ENCODE results near the gene SEC61A1. TPM values are rescaled to one million over a fixed set of nuclear protein-coding genes. Genes with fewer than 3 reads are reported as not detected.

SEC61A1 gene
- total RNA-seq, 1 donor from 2014 or later, result 91.3 TPM

- DNase-seq (ENCODE audit: low spot score), result no peak
- intact Hi-C loops (cut with DNase I), result loop anchor here (5.0 to 10.0 kb wide), 2 partner anchors 129 to 461 kb away; partner anchors contain the start of gene TPRA1
These were observed 1.4 kb downstream of the SEC61A1 start for GRCh38 chr3:128053614-128054013.

DNA sequence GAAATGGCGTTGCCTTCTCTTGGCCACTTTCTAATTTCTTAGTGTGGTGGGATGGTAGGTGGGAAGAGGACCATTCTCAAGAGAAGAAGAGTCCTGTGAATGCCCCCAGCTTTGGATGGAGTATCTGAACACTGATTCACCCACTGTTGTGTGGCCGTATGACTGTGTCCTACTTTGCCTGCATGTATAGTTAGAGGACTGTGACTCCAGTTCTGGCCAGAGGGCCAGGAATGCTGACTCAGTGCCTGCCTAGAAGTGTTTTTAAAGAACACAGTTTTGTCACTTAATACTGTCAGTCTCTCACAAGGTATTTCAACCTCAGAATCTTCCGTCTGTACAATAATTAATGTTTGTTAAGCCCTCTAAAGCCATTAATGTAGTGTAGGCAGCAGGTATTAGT, 2.1 kb downstream of the SEC61A1 start:
- no peak for DNase-seq (ENCODE audit: low spot score)
- intact Hi-C loops (cut with DNase I), result loop anchor here (5.0 to 10.0 kb wide), 2 partner anchors 130 to 462 kb away; partner anchors contain the start of gene TPRA1

DNA sequence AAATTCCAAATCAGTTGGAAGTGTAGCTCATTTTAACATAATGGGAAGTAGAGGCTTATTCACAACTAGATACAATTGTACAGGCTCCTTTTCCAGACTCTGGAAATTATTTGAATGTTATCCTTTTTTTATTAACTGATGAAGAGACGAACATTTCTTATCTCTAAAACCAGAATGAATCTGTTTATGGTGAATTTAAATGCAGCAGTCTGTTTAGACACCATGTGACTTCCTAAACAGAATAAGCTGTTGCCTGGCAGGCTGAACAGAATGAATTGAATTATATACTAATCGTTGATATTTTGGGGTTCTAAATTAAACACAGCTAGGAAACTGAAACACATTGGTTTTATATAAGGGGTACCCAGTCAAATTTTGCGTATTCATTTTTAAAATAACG, 4.0 kb downstream of the SEC61A1 start:
- intact Hi-C loops (cut with DNase I), result loop anchor here (10.0 kb wide), 1 partner anchor 131 kb away; no protein-coding TSS in a partner anchor
- no peak for DNase-seq (ENCODE audit: low spot score)

DNA sequence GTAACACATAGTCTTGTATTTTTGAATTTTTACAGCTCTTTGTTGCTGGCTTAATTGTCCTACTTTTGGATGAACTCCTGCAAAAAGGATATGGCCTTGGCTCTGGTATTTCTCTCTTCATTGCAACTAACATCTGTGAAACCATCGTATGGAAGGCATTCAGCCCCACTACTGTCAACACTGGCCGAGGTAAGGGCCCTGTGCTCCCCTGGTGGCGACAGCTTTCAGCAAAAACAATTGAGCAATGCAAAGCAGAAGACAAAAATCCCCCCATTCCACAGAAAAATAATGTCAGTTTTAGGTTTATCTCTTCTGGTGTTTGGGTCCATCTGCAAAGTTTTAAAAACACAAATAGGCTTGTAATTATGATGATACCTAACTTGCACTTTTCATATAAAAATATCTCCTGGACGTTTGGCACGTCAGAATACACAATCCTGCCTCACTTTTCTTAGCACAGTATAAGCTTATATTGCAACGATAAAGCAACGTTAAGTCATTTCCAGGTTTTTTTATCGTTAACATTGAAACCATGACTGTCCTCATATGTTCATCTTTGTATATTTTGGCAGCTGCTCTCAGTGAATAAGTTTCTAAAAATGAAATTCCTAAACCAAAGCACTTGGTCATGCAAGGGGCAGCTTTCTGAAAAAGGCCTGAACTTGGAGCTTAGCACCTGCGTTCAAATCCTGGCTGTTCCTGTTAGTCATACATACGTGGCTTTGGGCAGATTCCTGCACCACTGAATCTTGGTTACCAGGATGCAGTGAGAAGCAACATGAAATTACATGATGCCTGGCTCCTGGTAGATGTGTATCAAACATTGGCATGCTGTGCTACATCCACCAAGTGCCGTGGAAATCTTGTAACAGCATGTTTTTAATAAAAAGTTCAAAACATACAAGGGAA, 8.5 kb downstream of the SEC61A1 start:
- DNase-seq (ENCODE audit: low spot score), result no peak
- intact Hi-C loops (cut with DNase I), result no loop called here

GRCh38 chr3:128062033-128062745, 10.0 kb downstream of the SEC61A1 start:
- intact Hi-C loops (cut with DNase I), result no loop called here
- no peak for DNase-seq (ENCODE audit: low spot score)

DNA sequence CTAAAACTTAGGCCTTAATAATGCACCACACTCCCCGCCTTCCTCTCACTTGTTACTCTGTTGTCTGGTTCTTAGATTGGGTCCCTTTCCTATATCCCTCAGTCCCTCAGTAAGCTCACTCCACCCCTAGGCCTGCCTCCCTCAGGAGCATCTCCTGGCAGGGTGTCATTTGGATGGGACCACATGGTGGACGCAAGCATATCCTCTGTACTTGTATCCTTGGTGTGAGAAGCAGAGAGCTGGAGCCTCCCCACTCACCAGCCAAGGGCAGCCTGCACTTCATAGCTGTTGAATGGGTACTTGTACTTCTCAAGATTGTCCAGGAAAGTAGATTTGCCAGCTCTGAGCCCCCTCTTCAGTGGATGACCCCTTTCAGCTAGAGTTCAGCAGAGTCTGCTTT, 11.6 kb downstream of the SEC61A1 start:
- no peak for DNase-seq (ENCODE audit: low spot score)
- intact Hi-C loops (cut with DNase I), result no loop called here

GRCh38 chr3:128064962-128065361, 12.7 kb downstream of the SEC61A1 start:
- DNase-seq (ENCODE audit: low spot score), result no peak
- intact Hi-C loops (cut with DNase I), result no loop called here

DNA sequence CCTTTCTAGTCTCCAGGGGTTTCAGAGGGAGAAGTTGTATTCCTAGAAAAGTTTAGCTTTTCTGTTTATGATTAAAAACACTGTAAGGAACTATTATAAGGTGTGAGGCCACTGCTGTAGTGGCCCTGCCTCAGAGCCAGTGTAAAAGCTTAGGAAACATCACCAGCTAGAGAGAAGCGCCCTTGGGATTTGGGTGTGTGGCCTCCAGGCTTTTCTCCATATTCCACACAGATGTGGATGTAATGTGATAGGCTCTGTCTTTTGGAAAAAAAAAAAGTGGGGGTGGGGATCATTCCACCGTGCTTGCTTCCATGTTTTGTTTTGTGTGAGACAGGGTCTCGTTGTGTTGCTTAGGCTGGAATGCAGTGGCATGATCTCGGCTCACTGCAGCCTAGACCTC, 13.9 kb downstream of the SEC61A1 start:
- no peak for DNase-seq (ENCODE audit: low spot score)
- intact Hi-C loops (cut with DNase I), result no loop called here

GRCh38 chr3:128066676-128067075, 14.4 kb downstream of the SEC61A1 start:
- intact Hi-C loops (cut with DNase I), result no loop called here
- no peak for DNase-seq (ENCODE audit: low spot score)

GRCh38 chr3:128067489-128067888, 15.3 kb downstream of the SEC61A1 start:
- intact Hi-C loops (cut with DNase I), result no loop called here
- no peak for DNase-seq (ENCODE audit: low spot score)

DNA sequence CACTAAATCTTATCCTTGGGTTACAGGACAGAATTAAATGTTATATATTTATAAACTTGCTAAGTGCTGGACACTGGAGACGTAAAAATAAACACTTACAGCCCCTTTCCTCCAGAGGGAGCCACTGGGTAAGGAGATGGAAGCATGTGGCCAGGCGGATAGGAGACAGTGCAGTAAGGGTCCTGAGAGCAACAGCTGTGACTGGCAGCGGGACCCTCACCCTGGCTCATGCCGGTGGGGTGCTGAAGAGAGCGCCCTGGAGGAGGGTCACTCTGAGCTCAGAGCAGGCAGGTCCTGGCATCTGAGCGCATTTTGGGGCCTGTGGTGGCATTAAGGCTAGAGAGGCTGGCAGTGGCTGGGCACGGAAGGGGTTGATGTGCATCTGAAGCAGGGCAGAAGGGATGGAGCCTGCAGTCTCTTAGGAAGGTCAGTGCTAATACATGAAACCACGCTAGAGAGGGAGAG, 16.0 kb downstream of the SEC61A1 start:
- intact Hi-C loops (cut with DNase I), result no loop called here

GRCh38 chr3:128069271-128069670, 17.0 kb downstream of the SEC61A1 start:
- no peak for DNase-seq (ENCODE audit: low spot score)

More for the DNA sequence above, 16.0 kb downstream of the SEC61A1 start:
- no peak for DNase-seq (ENCODE audit: low spot score)

GRCh38 chr3:128070898-128071591, 18.8 kb downstream of the SEC61A1 start:
- no peak for DNase-seq (ENCODE audit: low spot score)

More at GRCh38 chr3:128069271-128069670, 17.0 kb downstream of the SEC61A1 start:
- intact Hi-C loops (cut with DNase I), result no loop called here

GRCh38 chr3:128071771-128072453, 19.7 kb downstream of the SEC61A1 start:
- no peak for DNase-seq (ENCODE audit: low spot score)
- intact Hi-C loops (cut with DNase I), result no loop called here

More at GRCh38 chr3:128070898-128071591, 18.8 kb downstream of the SEC61A1 start:
- intact Hi-C loops (cut with DNase I), result no loop called here

GRCh38 chr3:128072454-128073184, 20.4 kb downstream of the SEC61A1 start:
- intact Hi-C loops (cut with DNase I), result no loop called here
- no peak for DNase-seq (ENCODE audit: low spot score)

DNA sequence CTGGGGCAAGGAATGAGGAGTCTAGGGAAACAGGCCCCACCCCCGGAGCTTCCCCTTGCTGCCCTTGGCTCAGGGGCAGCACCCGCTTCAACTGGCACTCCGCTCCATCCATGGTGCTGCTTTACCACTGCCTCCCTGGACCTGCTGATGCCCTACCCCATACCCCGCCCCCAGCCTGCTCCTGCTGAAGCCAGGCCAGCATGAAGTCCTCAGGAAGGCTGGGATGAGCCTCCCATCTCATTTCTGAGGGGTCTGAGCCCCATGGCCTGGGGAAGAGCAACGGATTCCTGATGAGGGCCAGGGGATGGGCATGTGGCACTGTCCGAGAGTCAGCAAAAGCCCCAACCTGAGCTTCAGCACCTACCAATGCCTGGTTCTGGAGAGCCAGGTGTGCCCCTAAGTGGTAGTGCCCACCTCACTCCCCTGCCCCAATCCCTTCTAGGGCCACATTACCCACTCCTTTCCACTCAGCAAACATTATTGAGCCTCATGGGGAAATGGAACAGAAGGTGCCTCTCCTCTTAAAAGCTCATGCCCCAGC, 21.0 kb downstream of the SEC61A1 start:
- no peak for DNase-seq (ENCODE audit: low spot score)
- intact Hi-C loops (cut with DNase I), result no loop called here

DNA sequence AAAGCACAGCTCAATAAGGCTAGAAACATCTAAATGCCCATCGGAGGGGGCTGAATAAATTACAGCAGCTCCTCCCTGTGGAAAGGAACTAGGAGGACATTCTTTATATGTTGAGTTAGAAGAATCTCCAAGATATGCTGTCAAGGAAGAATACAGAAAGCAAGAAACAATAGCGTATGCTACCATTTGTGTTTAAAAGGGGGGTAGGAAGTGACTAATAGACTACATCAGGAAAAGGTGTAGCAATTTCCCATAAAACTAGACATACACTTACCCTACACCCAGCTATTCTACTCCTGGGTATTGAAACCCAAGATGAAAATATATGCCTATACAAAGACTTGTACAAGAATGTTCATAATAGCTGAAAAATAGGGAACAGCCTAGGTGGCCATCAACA, 21.6 kb downstream of the SEC61A1 start:
- intact Hi-C loops (cut with DNase I), result loop anchor here (1.0 kb wide), 1 partner anchor 19 kb away; no protein-coding TSS in a partner anchor
- no peak for DNase-seq (ENCODE audit: low spot score)

- no peak for DNase-seq (ENCODE audit: low spot score)
- intact Hi-C loops (cut with DNase I), result loop anchor here (1.0 to 5.0 kb wide), 2 partner anchors 20 to 47 kb away; partner anchors contain the start of gene RUVBL1
These were observed 22.7 kb downstream of the SEC61A1 start for GRCh38 chr3:128074851-128075521.

All from cardiac septum (tissue), 1 donor.